ENCODE measurements around the gene PRRX2. TPM values are rescaled to one million over a fixed set of nuclear protein-coding genes. Genes with fewer than 3 reads are reported as not detected.
"Not testable (repeated sequence)": the region's sequence is repeated elsewhere in the genome, so short reads cannot be mapped to it uniquely, and the experiment has no call there.

The PRRX2 gene
- total RNA-seq, 6 donors from 2014 or later, result 0.61 to 5.8 (median 1.3) TPM; not detected in 3

- H3K36me3 ChIP-seq, result no peaks in the 10 kb centered on the region
- no peaks in the 10 kb centered on the region for H3K27me3 ChIP-seq
- ATAC-seq (ENCODE audit: low FRiP score in 2 of 2), result no peak
- no peak overlapping the region for H3K27ac ChIP-seq
- no peak for TF ChIP-seq EP300 (IDR thresholded peaks at IDR 0.05)
- H3K4me3 ChIP-seq, result no peak overlapping the region
- 48 to 63% methylated on average over 9 of the region's 9 CpGs for WGBS, 2 donors
- peak in 1 of 2 donors; percentile 31 for DNase-seq
- no peaks in the 10 kb centered on the region for H3K9me3 ChIP-seq
- peaks cover 17 to 28% (median 26%) of the 10 kb centered on the region in 4 donors for H3K4me1 ChIP-seq
Observed at GRCh38 chr9:129757045-129757444, 91.6 kb downstream of the PRRX2 start.

GRCh38 chr9:129759319-129759718 is 93.9 kb downstream of the PRRX2 start:
- H3K9me3 ChIP-seq, result no peaks in the 10 kb centered on the region
- 86 to 97% methylated on average over 4 of the region's 4 CpGs for WGBS, 2 donors
- H3K27ac ChIP-seq, result no peak overlapping the region
- no peaks in the 10 kb centered on the region for H3K36me3 ChIP-seq
- TF ChIP-seq EP300 (IDR thresholded peaks at IDR 0.05) (no peak), POLR2AphosphoS5 (IDR thresholded peaks at IDR 0.05) (no peak), CTCF (IDR thresholded peaks at IDR 0.05) (no peak), POLR2A (IDR thresholded peaks at IDR 0.05) (no peak)
- H3K4me3 ChIP-seq, result no peak overlapping the region
- H3K4me1 ChIP-seq, result peaks cover 12 to 30% (median 27%) of the 10 kb centered on the region in 4 donors
- no peaks in the 10 kb centered on the region for H3K27me3 ChIP-seq
- no peak for ATAC-seq (ENCODE audit: low FRiP score in 2 of 2)
- DNase-seq, result no peak

- H3K27me3 ChIP-seq, result no peaks in the 10 kb centered on the region
- H3K4me3 ChIP-seq, result no peak overlapping the region
- no peaks in the 10 kb centered on the region for H3K36me3 ChIP-seq
- H3K27ac ChIP-seq, result no peak overlapping the region
- no peak for TF ChIP-seq EP300 (IDR thresholded peaks at IDR 0.05)
- no peak for TF ChIP-seq POLR2A (IDR thresholded peaks at IDR 0.05)
- no peak for TF ChIP-seq CTCF (IDR thresholded peaks at IDR 0.05)
- TF ChIP-seq POLR2AphosphoS5 (IDR thresholded peaks at IDR 0.05), result no peak
- WGBS, 2 donors, result 76 to 84% methylated on average over 10 to 13 of the region's 13 CpGs
- DNase-seq (no peak), ATAC-seq (ENCODE audit: low FRiP score in 2 of 2) (no peak)
- H3K9me3 ChIP-seq, result no peaks in the 10 kb centered on the region
- H3K4me1 ChIP-seq, result peaks cover 12 to 30% (median 27%) of the 10 kb centered on the region in 4 donors
Observed at GRCh38 chr9:129759804-129760502, 94.5 kb downstream of the PRRX2 start.

- DNase-seq; H3K9me3 ChIP-seq; ATAC-seq (ENCODE audit: low FRiP score in 2 of 2); H3K36me3 ChIP-seq; H3K27me3 ChIP-seq; H3K4me3 ChIP-seq: not testable (repeated sequence)
- WGBS, 2 donors, result 86% methylated on average over 7 of the region's 7 CpGs
- Histone ChIP-seq H3K27ac (peak overlapping the region in 2 of 4 donors; percentile 51), H3K4me1 (peaks cover 12 to 30% (median 27%) of the 10 kb centered on the region in 4 donors)
Observed at GRCh38 chr9:129760784-129761183, 95.3 kb downstream of the PRRX2 start.

GRCh38 chr9:129761293-129761900 is 96.0 kb downstream of the PRRX2 start:
- H3K4me3 ChIP-seq, result no peak overlapping the region
- WGBS, 2 donors, result 58 to 59% methylated on average over 11 of the region's 11 CpGs
- H3K9me3 ChIP-seq, result no peaks in the 10 kb centered on the region
- no peaks in the 10 kb centered on the region for H3K36me3 ChIP-seq
- no peaks in the 10 kb centered on the region for H3K27me3 ChIP-seq
- H3K27ac ChIP-seq, result peak overlapping the region; percentile 24 to 67 (median 51)
- TF ChIP-seq POLR2AphosphoS5 (IDR thresholded peaks at IDR 0.05) (peak in 1 of 2 donors; percentile 11), EP300 (IDR thresholded peaks at IDR 0.05) (no peak)
- ATAC-seq (ENCODE audit: low FRiP score in 2 of 2) (peak; percentile 45 to 64), DNase-seq (peak in 1 of 2 donors; percentile 31)
- H3K4me1 ChIP-seq, result peaks cover 12 to 30% (median 27%) of the 10 kb centered on the region in 4 donors

- Histone ChIP-seq H3K27me3 (no peaks in the 10 kb centered on the region), H3K36me3 (no peaks in the 10 kb centered on the region), H3K4me3 (no peak overlapping the region), H3K9me3 (no peaks in the 10 kb centered on the region), H3K4me1 (peaks cover 12 to 29% (median 27%) of the 10 kb centered on the region in 4 donors), H3K27ac (peak overlapping the region; percentile 24 to 67 (median 51))
- WGBS, 2 donors, result 17 to 80% methylated on average over 3 to 5 of the region's 6 CpGs
- TF ChIP-seq POLR2A (IDR thresholded peaks at IDR 0.05), result no peak
- no peak for TF ChIP-seq CTCF (IDR thresholded peaks at IDR 0.05)
- TF ChIP-seq EP300 (IDR thresholded peaks at IDR 0.05), result no peak
- TF ChIP-seq POLR2AphosphoS5 (IDR thresholded peaks at IDR 0.05), result no peak
- ATAC-seq (ENCODE audit: low FRiP score in 2 of 2) (peak; percentile 8 to 45), DNase-seq (no peak)
Observed at GRCh38 chr9:129761901-129762369, 96.5 kb downstream of the PRRX2 start.

Data from upper lobe of left lung (tissue), 6 donors.